ENCODE data around the gene ZYX. TPM values are rescaled to one million over a fixed set of nuclear protein-coding genes. Genes with fewer than 3 reads are reported as not detected.
"Not testable (repeated sequence)": the region's sequence is repeated elsewhere in the genome, so short reads cannot be mapped to it uniquely, and the experiment has no call there.

The ZYX gene
- total RNA-seq, 1 donor from 2014 or later: 9.4 TPM

GRCh38 chr7:143417734-143418383 lies 36.7 kb downstream of the ZYX start:
- no peak for DNase-seq

DNA sequence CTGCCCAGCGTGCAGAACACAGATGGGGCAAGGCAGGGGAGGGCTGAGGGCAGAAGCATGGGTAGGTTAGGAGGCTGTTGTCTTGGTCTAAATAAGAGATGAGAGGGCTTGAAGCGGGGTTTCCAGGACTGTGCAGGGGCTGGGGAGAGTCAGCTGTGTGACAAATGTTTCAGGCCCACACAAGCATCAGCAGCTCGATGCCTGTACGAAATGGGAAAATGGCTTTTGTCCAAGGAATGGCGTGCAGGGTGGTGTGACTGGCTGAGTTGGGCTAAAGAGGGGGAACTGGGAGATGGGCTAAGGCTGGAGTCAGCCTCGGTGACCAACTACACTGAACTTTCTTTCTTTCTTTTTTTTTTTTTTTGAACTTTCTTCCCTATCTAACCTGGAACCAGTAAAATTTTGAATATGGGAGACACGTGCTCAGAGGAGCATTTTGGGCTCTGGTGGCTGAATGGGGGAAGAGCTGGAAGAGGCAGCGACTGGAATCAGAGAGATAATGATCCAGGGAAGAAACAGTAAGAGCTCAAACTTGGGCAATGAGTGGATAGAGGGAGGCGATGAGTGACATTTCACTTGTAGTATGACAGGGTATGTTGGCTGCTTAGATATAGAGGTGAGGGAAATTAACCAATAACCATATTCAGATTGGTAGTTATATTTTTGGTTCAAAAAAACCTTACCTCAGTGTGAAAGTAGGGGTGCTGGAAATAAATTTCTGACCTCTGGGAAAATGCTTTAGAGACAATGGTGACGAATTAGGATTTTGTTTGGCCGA lies 37.7 kb downstream of the ZYX start:
- DNase-seq: no peak

DNA sequence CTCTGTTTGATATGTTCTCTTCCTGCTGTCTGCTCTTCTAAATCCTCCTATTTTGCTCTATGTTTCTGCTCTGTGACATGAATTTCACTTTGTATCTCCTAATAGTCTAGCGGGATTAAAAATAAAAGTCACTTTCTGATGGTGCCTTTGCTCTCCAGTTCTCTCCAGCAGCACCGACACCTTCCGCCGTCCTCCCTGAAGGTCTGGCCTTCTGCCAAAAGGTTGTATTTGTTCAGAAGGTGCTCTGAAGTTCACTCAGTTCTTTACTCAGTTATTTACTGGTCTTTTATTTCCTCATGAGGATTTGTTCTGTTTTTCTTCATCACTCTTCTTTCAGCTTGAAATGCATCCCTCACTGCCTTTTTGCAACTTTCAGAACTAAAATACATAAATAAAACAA lies 38.7 kb downstream of the ZYX start:
- DNase-seq: no peak

- DNase-seq: not testable (repeated sequence)
Measured at GRCh38 chr7:143420624-143421023, 39.5 kb downstream of the ZYX start.

DNA sequence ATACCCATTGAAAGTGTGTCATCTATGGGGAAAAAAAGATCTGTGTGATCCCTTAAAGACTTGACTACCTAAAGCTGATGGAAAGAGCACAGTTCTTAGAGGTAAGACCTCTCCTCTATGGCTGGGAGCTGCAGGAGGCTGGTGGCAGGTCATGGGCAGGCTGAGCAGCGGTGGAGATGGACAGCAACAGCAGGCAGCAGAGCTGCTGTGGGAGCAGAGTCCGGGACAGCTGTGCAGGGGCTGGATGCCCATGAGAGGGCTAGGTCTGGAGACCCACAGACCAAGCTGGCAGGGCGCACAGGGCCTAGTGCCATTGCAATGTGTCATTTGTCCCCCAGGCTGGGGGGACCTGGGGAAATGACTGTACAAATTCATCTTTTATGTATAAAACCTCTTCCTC lies 40.9 kb downstream of the ZYX start:
- DNase-seq: no peak

- DNase-seq: not testable (repeated sequence)
Measured at GRCh38 chr7:143424476-143424875, 43.3 kb downstream of the ZYX start.

DNA sequence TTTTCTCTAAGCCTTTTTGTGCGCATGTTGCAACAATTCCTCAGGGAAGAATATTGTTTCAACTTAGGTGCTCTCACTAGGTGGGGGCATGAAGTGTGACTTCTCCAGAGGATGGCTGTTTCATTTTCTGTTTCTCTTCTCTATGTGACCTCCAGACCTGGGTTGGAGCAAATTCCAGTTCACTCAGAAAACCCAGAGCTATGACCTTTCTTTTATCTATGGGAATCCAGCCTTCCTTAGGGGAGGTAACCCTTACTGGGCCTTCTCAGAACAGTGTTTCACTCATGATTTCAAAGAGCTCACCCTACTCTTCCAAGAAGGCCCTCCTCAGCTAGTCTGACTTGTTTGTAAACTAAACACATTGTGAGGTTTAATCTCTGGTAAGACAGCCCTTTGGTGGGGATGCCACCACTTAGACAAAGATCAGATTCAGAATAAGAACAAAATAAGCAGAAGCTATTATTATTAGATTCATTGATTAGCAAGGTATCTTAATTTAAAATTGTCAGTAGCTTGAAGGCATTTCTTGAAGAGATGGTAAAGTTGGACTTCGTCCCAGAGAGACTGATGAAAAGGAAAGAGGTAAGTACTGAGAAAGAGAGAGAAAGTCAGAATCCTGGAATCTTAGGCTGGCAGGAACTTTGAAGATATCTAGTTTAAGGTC lies 45.5 kb downstream of the ZYX start:
- no peak for DNase-seq

DNA sequence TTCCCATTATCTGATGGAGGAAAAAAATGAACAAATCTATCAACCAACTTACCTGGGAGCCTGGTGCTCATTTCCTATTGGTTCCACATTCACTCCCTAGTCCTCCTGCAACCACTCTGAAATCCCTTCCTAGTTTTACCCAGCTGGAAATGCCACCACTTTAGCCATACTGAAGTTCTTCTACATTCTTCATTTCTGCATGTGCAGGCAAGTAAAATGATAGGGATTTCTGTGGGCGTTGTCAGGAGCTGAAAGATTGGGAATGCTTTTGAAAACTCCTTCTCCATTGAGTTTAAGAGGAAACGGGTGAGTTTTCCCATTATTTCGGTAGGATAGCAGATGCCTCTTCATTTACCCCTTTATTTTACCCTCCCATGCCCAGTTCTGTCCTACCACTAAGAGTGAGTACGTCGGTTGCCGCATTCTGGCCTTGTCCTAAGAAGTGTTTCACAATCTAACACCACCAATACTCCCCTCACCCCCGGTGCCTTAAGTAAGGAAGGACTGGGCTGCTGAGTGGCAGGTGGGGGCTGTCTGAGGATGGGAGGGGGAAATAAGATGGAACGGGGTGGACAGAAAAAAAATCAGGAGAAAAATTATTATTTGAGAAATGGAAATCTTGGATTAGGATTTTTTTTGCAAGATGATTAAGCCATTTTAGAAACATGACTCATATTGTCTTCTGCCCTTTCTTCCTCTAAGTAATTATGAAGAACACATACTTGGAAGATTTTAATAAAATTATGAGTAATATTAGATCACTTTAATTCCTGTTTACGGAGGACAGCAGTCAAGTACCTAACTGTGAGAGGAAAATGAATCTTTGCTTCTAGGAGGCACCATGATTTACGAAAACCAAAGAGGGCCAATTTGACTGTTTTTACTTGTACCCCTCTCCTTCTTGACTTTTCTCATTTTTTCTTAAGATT lies 48.9 kb downstream of the ZYX start:
- no peak for DNase-seq

- DNase-seq: no peak
Measured at GRCh38 chr7:143431109-143431508, 50.0 kb downstream of the ZYX start.

GRCh38 chr7:143433759-143434158 lies 52.6 kb downstream of the ZYX start:
- no peak for DNase-seq

GRCh38 chr7:143434660-143435059 lies 53.5 kb downstream of the ZYX start:
- no peak for DNase-seq

DNA sequence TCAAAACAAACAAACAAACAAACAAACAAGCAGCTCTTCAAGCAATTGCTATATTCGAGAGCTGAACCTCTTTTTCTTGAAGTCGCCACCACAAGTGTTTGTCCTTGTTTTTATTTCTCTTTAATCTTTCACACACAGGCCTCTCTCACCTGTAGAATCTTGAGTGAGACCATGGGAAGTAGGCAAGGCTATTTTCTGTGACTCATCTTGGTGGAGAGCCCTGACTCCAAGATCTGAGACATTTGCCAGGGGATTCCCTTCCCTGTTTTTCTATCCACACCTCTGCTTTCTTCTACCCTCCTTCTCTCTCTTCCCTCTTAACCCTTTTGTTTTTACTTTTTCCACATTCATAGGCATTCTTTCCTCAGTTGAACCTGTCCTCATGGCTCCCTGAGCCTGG lies 54.1 kb downstream of the ZYX start:
- no peak for DNase-seq

DNA sequence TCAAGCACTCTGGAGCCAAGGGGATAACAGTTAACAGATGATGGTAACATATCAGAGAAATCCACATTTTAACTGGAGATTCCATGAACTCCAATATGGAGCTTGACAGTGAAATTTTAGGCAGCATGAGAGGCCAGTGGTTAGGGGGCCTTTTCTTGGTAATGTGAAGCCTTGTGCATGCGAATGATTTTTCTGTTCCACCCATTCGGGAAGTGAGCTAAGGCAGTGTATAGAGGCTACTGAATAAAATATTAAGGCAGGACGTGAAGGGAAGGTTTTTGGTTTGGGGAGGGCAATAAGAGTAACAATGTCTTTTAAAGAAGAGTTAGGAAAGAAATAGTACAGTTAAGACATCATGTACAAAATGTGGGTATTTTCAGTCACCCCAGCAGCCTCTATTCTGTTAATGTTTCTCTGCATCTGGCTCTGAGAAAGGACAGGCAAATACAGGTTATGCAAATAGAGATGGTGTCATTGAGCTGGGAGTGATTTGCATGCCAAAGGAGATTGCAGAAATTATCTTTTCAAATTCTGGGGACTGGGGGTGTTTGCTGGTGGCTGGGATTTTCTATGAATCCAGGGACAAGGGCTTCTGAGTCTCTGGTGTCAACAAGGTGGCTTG lies 55.3 kb downstream of the ZYX start:
- no peak for DNase-seq

DNA sequence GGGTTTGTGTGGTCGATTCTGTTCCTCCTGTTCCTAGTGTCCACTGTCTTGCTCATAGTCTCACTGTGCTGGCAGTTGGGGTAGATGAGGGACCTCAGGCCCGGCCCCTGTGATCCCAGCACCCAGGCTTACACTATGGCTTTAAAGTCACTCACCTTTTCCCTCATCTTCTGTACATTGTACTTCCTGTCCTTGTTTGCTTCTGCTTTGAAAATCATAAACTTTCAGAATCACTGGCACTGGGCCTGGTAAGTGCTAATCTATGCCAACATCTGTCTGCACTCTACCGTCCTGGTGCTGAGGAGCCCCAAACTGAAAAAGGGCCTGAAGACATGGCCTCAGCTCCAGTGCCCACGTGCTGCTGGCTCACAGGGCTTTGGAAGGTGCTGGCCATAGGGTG lies 56.4 kb downstream of the ZYX start:
- no peak for DNase-seq

GRCh38 chr7:143439866-143440265 lies 58.7 kb downstream of the ZYX start:
- no peak for DNase-seq

Small RNA genes lying within 50 kb of the gene (small RNA-seq; reads per million reads assigned to genes)
- gene MIR6892: not detected

Other genes starting within 250 kb of the ZYX start
- gene PIP, start 249.3 kb upstream of the ZYX start, total RNA-seq: not detected
- gene TAS2R39, start 197.9 kb upstream of the ZYX start, total RNA-seq: not detected
- not detected for gene TAS2R40, start 159.3 kb upstream of the ZYX start, total RNA-seq
- gene GSTK1, start 117.9 kb upstream of the ZYX start, total RNA-seq: 36.0 TPM
- gene TMEM139, start 96.4 kb upstream of the ZYX start, total RNA-seq: 0.31 TPM
- gene CASP2, start 93.0 kb upstream of the ZYX start, total RNA-seq: 20.7 TPM
- under 0.01 TPM for gene CLCN1, start 65.2 kb upstream of the ZYX start, total RNA-seq
- 91.1 TPM for gene FAM131B, start 18.6 kb upstream of the ZYX start, total RNA-seq
- gene EPHA1, start 27.5 kb downstream of the ZYX start, total RNA-seq: not detected
- not detected for gene TAS2R60, start 62.1 kb downstream of the ZYX start, total RNA-seq
- not detected for gene TAS2R41, start 96.5 kb downstream of the ZYX start, total RNA-seq
- 0.47 TPM for gene CTAGE15, start 190.5 kb downstream of the ZYX start, total RNA-seq
- gene TCAF2, start 239.6 kb downstream of the ZYX start, total RNA-seq: 0.78 TPM

Data from occipital lobe (tissue), 3 donors.